Activated CD4-positive, alpha-beta memory T cell treated with anti-CD3 and anti-CD28 coated beads for 36 hours (primary cell): ENCODE data around the gene MAX. TPM values are rescaled to one million over a fixed set of nuclear protein-coding genes. Genes with fewer than 3 reads are reported as not detected.

Source experiments
- CTCF ChIA-PET: fragments of 350-600 bp; sonication (Branson Sonifier 250); formaldehyde crosslinking; loops from one replicate; lab custom pipeline; 2021; ENCODE audit warnings: antibody characterized with exemption, inconsistent platforms; lab: Charles Lee
- POLR2A ChIA-PET: fragments of 350-600 bp; sonication (Branson Sonifier 250); formaldehyde crosslinking; loops from one replicate; lab custom pipeline; 2021; ENCODE audit warnings: antibody characterized with exemption; lab: Charles Lee
- DNase-seq: peaks from one replicate; pipeline ENCODE4 v3.0.0-alpha.2; 2020
- H3K27ac Mint-ChIP-seq: one replicate; pipeline ENCODE4 v1.8.0; 2021; ENCODE audit warnings: mixed read lengths
- H3K27me3 Mint-ChIP-seq: one replicate; pipeline ENCODE4 v1.8.0; 2021; ENCODE audit warnings: mixed read lengths
- H3K36me3 Mint-ChIP-seq: one replicate; pipeline ENCODE4 v1.8.0; 2021; ENCODE audit warnings: mixed read lengths
- H3K4me1 Mint-ChIP-seq: one replicate; pipeline ENCODE4 v1.8.0; 2021; ENCODE audit warnings: low read depth, mixed read lengths
- H3K4me3 Mint-ChIP-seq: one replicate; pipeline ENCODE4 v1.8.0; 2021; ENCODE audit warnings: mild to moderate bottlenecking, mixed read lengths
- H3K9me3 Mint-ChIP-seq: one replicate; pipeline ENCODE4 v1.8.0; 2021; ENCODE audit warnings: mixed read lengths
- intact Hi-C: fragments of 100-400 bp; cut with micrococcal nuclease; formaldehyde crosslinking; loops from one replicate; pipeline ENCODE4 v1.15.1; 2023
- total RNA-seq, 2 experiments: library from RNA; stranded (reverse); gene quantifications; one replicate each; pipeline ENCODE4 v1.2.3, GENCODE V29; 2021

The MAX gene
- total RNA-seq, 2 experiments from 2014 or later: 74.5 to 80.7 TPM

DNA sequence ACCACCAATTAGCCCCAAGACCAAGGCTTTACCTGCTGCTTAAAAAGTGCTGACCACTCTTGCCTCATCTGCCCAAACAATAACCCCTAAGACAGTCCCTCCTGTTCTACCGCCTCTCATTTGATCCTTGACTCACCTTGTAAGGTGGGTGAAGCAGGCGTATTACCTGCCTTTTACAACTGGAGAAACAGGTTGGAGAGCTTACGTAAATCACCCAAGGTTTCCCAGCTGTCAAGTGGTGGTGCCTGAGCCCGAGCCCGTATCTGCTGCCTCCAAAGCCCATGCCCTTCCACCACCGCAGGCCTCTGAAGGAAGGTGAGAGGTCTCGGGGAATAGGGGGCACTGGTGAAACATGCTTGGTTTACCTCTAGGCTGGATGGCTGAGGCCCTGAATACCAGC lies 36.6 kb downstream of the MAX start:
- ChIA-PET POLR2A (no interaction called here), CTCF (no interaction called here)
- Mint-ChIP-seq H3K27me3 (no peaks in the 10 kb centered on the region), H3K9me3 (no peaks in the 10 kb centered on the region), H3K4me1 (no peaks in the 10 kb centered on the region), H3K36me3 (peaks cover 38% of the 10 kb centered on the region), H3K4me3 (no peak overlapping the region), H3K27ac (no peak overlapping the region)
- no peak for DNase-seq
- intact Hi-C loops: no loop called here

DNA sequence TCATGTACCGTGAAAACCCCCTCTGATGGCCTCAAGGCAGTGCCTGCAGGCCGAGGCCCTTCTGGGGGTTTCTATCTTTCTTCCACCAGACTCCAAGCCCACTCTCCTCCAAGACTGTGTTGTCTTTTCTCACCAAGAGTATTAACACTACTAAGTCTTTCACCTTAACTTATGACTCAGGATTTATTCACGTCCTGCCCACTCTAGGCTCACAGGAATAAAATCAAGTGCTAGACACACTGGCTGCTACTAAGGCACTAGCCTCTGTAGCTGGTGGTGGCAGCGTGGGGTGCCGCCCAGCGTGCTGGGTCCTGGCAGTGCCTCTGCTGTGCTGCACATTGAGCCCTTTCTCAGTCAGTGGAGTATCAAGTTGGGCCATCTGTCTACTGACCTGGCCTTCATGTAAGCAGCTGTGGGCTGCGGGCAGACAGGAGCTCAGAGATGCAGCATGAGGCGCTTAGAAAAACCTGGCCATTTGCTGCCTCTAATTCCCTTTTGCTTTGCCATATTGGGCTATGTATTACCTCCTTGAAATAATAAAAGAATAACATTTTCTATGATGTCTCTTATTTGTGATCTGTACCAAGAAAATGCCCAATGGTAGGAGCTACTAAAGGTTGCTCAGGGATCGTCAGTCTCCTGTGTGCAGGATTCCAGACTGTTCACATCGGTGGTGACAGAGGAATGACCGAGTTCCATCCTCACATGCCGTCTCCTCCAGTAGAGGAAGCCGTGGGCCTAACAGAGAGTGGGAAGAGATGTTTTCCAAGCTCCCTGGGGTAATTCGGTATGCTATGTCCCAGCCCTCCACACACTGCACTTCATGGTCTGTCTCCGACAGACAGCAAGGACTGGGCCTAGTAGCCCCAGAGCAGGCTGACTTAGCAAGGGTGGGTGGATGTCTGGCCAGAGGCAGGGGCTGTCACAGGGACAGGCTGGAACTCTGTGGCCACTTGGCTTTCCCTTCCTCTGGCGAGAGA lies 39.9 kb downstream of the MAX start:
- intact Hi-C loops: no loop called here
- peaks cover 37% of the 10 kb centered on the region for H3K36me3 Mint-ChIP-seq
- no peaks in the 10 kb centered on the region for H3K9me3 Mint-ChIP-seq

DNA sequence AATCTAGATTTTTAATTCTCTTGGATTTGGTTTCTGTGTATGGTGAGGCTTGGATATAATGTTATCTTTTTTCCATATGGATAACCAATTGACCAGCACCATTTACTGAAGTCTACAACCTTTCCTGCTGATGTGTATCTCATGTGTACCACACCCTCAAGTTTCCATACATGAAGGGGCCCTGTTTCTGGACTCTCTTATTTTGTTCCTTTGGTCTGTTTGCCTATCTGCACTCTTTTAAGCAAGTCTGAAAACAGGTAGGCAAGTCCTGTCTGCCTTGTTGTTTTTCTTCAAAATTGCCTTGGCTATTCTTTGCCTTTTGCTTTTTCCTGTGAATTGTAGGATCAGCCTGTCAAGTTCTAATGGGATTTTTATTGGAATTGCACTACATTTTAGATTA lies 44.6 kb downstream of the MAX start:
- H3K27ac Mint-ChIP-seq: no peak overlapping the region
- DNase-seq: no peak
- no peaks in the 10 kb centered on the region for H3K27me3 Mint-ChIP-seq
- CTCF ChIA-PET: no interaction called here
- intact Hi-C loops: no loop called here
- POLR2A ChIA-PET: no interaction called here
- peaks cover 13% of the 10 kb centered on the region for H3K36me3 Mint-ChIP-seq
- no peaks in the 10 kb centered on the region for H3K9me3 Mint-ChIP-seq
- no peak overlapping the region for H3K4me3 Mint-ChIP-seq
- no peaks in the 10 kb centered on the region for H3K4me1 Mint-ChIP-seq

More for the DNA sequence above, 39.9 kb downstream of the MAX start:
- DNase-seq: no peak
- CTCF ChIA-PET: no interaction called here
- H3K27ac Mint-ChIP-seq: no peak overlapping the region
- no peaks in the 10 kb centered on the region for H3K27me3 Mint-ChIP-seq
- H3K4me1 Mint-ChIP-seq: no peaks in the 10 kb centered on the region
- H3K4me3 Mint-ChIP-seq: no peak overlapping the region
- POLR2A ChIA-PET: no interaction called here

DNA sequence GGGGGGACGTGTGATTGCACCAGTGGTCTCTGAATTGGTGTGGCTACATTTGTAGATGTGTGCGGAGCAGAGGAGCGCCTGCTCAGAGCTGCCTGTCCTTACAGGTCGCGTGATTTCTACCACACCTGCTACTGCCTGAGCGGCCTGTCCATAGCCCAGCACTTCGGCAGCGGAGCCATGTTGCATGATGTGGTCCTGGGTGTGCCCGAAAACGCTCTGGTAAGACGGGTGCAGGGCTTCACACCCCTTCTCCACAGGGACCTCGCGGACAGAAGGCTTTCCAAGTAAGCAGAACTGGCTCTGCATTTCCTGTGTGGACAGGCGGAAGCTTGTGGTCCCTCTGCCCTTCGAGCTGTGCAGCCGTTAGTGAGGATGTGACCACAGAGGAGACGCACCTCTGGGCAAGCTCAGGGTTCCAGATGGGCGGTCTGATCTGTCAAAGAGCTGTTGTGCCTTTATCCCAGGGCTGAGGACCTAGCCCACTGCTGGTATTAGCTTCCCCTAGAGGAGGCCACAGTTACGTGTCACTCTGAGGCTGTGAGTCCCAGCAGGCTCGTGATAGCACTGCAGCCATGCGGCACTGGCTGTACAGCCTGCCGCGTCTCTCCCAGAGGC lies 47.7 kb downstream of the MAX start:
- Mint-ChIP-seq H3K4me1 (no peaks in the 10 kb centered on the region), H3K27ac (no peak overlapping the region), H3K4me3 (no peak overlapping the region), H3K27me3 (no peaks in the 10 kb centered on the region), H3K36me3 (peaks cover 4% of the 10 kb centered on the region), H3K9me3 (no peaks in the 10 kb centered on the region)
- intact Hi-C loops: no loop called here
- ChIA-PET CTCF (no interaction called here), POLR2A (no interaction called here)
- DNase-seq: no peak

DNA sequence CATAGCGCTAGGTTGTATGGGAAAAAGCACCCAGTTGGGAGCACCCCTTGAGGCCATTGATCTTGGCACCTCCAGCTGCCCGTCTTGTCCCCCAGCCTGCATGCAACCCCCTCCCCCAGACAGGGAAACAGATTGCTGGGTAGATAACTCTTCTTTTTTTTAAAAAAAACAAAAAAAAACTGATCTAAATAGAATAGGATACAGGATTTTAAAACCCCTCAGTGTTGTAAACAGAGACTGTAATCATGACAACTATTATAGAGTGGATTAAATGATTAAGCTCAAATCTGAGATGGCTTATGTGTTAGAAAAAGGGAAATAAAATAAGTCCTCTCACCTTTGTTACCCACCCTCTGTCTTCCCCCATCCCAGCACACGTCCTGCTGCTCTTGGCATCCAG lies 48.9 kb downstream of the MAX start:
- Mint-ChIP-seq H3K4me1 (no peaks in the 10 kb centered on the region), H3K36me3 (peaks cover 3% of the 10 kb centered on the region), H3K4me3 (no peak overlapping the region), H3K27me3 (no peaks in the 10 kb centered on the region), H3K9me3 (no peaks in the 10 kb centered on the region), H3K27ac (no peak overlapping the region)
- intact Hi-C loops: no loop called here
- DNase-seq: no peak
- POLR2A ChIA-PET: no interaction called here
- CTCF ChIA-PET: no interaction called here

DNA sequence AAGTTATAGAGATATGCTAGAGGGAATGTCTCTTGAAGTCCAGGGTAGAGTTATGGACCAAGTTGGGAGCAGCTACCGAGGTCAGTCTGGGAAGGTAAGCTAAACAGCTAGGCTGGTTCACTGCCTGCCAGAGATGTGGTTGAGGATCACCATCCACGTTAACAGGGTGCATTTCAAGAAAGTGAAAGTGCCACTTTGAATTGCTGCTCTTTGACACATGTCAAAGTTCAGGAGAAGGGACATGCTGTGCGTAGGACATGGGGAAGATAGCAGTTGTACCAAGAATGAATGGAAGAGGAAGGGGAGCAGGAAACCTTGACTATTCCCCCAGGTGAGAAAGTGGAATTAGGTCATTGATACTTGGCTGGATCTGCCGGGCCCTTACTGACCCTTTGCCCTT lies 49.5 kb downstream of the MAX start:
- intact Hi-C loops: no loop called here
- H3K4me3 Mint-ChIP-seq: no peak overlapping the region
- H3K27ac Mint-ChIP-seq: no peak overlapping the region
- ChIA-PET POLR2A (no interaction called here), CTCF (no interaction called here)
- H3K27me3 Mint-ChIP-seq: no peaks in the 10 kb centered on the region
- no peak for DNase-seq
- no peaks in the 10 kb centered on the region for H3K4me1 Mint-ChIP-seq
- H3K36me3 Mint-ChIP-seq: peaks cover 3% of the 10 kb centered on the region
- H3K9me3 Mint-ChIP-seq: no peaks in the 10 kb centered on the region

DNA sequence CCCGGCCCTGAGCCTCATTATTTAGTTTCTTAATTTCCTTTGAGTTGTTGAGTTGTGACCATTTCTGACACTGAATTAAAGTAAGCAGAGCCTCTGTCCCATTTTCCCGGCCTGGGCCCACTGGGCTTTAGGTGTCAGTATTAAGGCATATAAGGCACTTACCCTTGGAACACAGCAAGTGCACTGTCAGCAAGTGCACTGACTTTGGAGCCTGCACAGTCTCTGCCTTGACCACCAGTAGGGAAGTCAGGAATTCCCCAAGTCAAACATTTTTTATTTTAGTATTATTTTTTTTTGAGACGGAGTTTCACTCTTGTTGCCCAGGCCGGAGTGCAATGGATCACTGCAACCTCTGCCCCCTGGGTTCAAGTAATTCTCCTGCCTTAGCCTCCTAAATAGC lies 56.6 kb downstream of the MAX start:
- no peak overlapping the region for H3K4me3 Mint-ChIP-seq
- H3K9me3 Mint-ChIP-seq: no peaks in the 10 kb centered on the region
- H3K4me1 Mint-ChIP-seq: peaks cover 6% of the 10 kb centered on the region
- intact Hi-C loops: no loop called here
- CTCF ChIA-PET: no interaction called here
- H3K27ac Mint-ChIP-seq: no peak overlapping the region
- peaks cover 22% of the 10 kb centered on the region for H3K36me3 Mint-ChIP-seq
- no peaks in the 10 kb centered on the region for H3K27me3 Mint-ChIP-seq
- POLR2A ChIA-PET: no interaction called here
- no peak for DNase-seq

DNA sequence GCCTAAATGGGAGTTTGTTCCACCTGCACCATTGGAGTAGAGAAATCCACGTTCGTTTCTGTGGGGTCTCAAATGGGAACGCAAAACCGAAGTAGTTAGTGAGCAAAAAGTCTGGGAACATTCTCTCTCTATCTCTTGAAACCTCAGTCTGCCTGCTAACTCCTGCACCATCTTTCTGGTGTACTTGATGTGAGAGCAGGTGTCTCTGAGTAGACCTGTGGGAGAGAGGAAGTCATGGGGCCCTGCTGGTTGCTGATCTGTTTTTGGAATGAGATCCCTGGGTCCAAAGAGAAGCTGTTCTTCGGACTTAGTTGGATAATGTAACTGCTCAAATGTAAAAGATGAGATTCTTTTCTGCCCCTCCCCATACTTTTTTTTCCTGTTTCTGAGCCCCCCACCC lies 57.3 kb downstream of the MAX start:
- Mint-ChIP-seq H3K36me3 (peaks cover 24% of the 10 kb centered on the region), H3K27ac (no peak overlapping the region), H3K9me3 (no peaks in the 10 kb centered on the region), H3K4me1 (peaks cover 6% of the 10 kb centered on the region), H3K4me3 (no peak overlapping the region), H3K27me3 (no peaks in the 10 kb centered on the region)
- POLR2A ChIA-PET: no interaction called here
- CTCF ChIA-PET: no interaction called here
- no peak for DNase-seq
- intact Hi-C loops: no loop called here

DNA sequence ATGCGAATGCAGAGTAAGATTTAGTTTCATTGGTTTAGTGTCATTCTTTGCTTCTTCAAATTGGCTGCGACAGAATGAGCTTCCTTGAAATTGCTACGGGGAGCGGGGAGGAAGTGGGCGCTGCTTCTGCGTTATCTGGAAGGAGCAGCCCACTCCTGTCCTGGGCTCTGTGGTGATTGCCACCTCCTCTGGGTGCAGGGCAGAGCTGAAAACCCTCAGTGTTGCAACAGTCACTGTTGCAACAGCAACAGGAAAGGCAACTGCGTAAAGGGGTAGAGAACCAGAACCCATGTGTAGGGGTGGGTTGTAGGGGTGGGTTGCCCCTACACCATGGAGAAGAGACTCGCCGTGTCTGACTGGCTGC lies 57.7 kb downstream of the MAX start:
- H3K4me3 Mint-ChIP-seq: no peak overlapping the region
- H3K27me3 Mint-ChIP-seq: no peaks in the 10 kb centered on the region
- CTCF ChIA-PET: no interaction called here
- intact Hi-C loops: no loop called here
- H3K36me3 Mint-ChIP-seq: peaks cover 24% of the 10 kb centered on the region
- no peak overlapping the region for H3K27ac Mint-ChIP-seq
- no peak for DNase-seq
- no peaks in the 10 kb centered on the region for H3K9me3 Mint-ChIP-seq
- peaks cover 6% of the 10 kb centered on the region for H3K4me1 Mint-ChIP-seq
- POLR2A ChIA-PET: no interaction called here

DNA sequence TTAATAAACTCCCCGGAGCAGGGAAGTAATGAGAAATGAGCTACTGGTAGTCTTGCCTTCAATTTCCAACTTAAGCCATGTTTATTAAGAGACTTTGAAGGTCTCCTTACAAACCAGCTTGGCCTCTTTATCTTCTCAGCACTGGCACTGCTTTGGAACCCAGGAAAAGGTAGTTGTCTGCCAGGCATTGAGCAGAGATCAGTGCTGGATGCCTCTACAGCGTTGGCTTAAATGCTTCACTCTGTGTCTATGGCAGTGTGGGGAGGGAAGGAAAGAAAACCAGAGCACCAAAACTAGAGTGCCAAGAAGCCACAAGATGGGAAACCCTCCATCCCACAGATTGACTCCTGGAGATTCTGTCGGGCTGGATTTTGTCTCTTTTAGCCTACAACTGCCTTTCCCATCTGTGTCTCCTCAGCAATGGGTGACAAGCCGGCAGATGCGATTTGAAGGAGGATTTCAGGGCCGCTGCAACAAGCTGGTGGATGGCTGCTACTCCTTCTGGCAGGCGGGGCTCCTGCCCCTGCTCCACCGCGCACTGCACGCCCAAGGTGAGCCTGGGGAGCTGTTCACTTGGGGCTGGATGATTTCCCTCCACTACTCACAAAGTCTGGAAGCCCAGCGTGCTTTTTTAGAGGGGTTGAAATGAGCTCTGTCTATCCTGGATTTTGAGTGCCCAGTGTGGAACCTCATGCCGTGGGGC lies 58.3 kb downstream of the MAX start:
- no peaks in the 10 kb centered on the region for H3K27me3 Mint-ChIP-seq
- H3K27ac Mint-ChIP-seq: no peak overlapping the region
- H3K4me1 Mint-ChIP-seq: peaks cover 6% of the 10 kb centered on the region
- DNase-seq: no peak
- H3K9me3 Mint-ChIP-seq: no peaks in the 10 kb centered on the region
- peaks cover 24% of the 10 kb centered on the region for H3K36me3 Mint-ChIP-seq
- ChIA-PET CTCF (interaction anchor here (1.0 kb wide), 1 partner anchor 121 kb away, joined by 3 read pairs; no protein-coding TSS in a partner anchor), POLR2A (no interaction called here)
- intact Hi-C loops: no loop called here
- no peak overlapping the region for H3K4me3 Mint-ChIP-seq

DNA sequence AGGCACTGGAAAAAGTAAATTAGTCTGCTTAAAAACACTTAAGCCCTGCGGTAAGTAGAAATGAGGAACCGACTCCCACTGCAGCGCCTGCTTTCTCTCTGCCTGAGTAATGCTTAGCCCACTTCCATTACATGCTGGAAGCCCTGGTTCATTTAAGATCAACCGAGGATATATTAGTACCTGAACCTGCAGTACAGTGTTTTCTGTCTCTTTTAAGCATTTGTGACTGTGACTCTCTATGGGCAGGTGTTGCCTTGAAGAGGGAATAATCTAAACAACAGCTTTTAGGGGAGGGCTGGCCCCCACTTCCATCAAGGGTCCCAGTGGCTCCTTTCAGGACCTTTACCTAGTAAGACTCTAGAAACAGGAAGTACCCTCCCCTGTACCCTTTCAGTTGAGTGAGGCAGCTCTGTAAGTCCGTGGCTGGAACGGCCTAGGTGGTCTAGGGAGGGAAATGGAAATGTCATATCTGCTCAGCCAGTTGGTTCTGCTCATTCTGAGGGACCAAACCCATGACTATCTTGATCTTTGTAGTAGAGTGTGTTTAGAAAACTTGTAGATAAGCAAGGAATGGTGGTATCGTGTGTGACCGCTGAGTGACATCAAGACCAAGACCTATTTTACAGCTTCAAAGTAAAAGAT lies 59.5 kb downstream of the MAX start:
- Mint-ChIP-seq H3K4me3 (no peak overlapping the region), H3K36me3 (peaks cover 24% of the 10 kb centered on the region), H3K9me3 (no peaks in the 10 kb centered on the region), H3K27ac (no peak overlapping the region), H3K4me1 (peaks cover 6% of the 10 kb centered on the region), H3K27me3 (no peaks in the 10 kb centered on the region)
- intact Hi-C loops: no loop called here
- no peak for DNase-seq
- ChIA-PET POLR2A (no interaction called here), CTCF (no interaction called here)

DNA sequence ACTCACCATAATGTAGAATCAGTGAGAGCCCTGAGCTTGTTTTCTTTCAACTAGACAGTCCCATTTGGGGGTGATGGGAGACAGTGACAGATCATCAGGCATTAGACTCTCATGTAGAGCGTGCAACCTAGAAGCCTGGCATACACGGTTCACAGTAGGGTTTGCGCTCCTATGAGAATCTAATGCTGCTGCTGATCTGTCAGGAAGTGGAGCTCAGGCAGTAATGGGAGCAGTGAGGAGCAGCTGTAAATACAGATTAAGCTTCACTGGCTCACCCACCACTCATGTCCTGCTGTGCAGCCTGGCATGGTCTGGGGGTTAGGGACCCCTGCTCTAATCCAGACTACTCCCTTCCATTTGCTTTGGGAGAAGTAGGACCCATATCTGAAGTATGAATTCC lies 60.0 kb downstream of the MAX start:
- intact Hi-C loops: no loop called here
- H3K9me3 Mint-ChIP-seq: no peaks in the 10 kb centered on the region
- H3K36me3 Mint-ChIP-seq: peaks cover 22% of the 10 kb centered on the region
- H3K4me3 Mint-ChIP-seq: no peak overlapping the region
- no peaks in the 10 kb centered on the region for H3K27me3 Mint-ChIP-seq
- no peak overlapping the region for H3K27ac Mint-ChIP-seq
- CTCF ChIA-PET: no interaction called here
- POLR2A ChIA-PET: no interaction called here
- DNase-seq: no peak
- H3K4me1 Mint-ChIP-seq: peaks cover 1% of the 10 kb centered on the region
